Mammary epithelial cell (primary cell): ENCODE measurements around the gene CNTROB.
A peak's percentile ranks its signal among the peaks of the same experiment; 100 is the strongest.

ENCODE experiments used
- EZH2 ChIP-seq: IDR thresholded peaks from 2 replicates; pipeline ENCODE4 v1.6.1; 2012; ENCODE audit warnings: low read length, inconsistent platforms, borderline replicate concordance
- TF ChIP-seq, protein P1 (sequence below), 2 donors: IDR thresholded peaks in 1 of 2; conservative IDR thresholded peaks in 1 of 2; 2 replicates each; pipeline ENCODE4 v1.5.1; 2011 to 2012; ENCODE audit warnings: inconsistent platforms in 2 of 2, low read length in 2 of 2, mild to moderate bottlenecking in 2 of 2, control low read depth in 1 of 2, low read depth in 1 of 2; ENCODE audit not compliant: insufficient read depth in 1 of 2; ENCODE audit errors: extremely low read depth in 1 of 2

DNA sequence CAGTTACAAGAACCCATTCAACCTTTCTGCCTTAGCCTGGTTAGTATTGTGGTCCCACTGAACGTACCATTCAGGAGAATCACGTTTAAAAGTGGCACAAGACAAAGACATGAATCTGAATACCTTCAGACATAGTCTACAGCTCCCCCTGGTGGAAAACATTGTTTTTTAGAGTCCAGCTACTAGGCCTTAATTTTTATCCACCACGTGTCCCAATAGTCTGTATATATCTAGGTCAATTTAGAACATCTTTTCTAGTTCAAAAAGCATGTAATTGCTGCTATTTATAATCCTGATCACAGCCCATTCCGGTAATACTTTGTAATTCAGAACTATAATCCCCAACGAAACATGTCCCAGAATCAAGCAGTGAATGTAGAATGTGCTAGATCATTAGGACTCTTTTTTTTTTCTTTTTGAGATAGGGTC, 56.8 kb downstream of the CNTROB start:
- no peak for TF ChIP-seq EZH2
- TF ChIP-seq, protein P1, sequence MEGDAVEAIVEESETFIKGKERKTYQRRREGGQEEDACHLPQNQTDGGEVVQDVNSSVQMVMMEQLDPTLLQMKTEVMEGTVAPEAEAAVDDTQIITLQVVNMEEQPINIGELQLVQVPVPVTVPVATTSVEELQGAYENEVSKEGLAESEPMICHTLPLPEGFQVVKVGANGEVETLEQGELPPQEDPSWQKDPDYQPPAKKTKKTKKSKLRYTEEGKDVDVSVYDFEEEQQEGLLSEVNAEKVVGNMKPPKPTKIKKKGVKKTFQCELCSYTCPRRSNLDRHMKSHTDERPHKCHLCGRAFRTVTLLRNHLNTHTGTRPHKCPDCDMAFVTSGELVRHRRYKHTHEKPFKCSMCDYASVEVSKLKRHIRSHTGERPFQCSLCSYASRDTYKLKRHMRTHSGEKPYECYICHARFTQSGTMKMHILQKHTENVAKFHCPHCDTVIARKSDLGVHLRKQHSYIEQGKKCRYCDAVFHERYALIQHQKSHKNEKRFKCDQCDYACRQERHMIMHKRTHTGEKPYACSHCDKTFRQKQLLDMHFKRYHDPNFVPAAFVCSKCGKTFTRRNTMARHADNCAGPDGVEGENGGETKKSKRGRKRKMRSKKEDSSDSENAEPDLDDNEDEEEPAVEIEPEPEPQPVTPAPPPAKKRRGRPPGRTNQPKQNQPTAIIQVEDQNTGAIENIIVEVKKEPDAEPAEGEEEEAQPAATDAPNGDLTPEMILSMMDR (conservative IDR thresholded peaks at IDR 0.05 in 1 of 2, IDR thresholded peaks at IDR 0.05 in 1 of 2; ENCODE audit: extremely low read depth in 1 of 2, insufficient read depth in 1 of 2, low read depth in 1 of 2, low read length in 2 of 2) = peak; percentile 57 to 60
